Transverse colon (tissue), 4 donors: ENCODE measurements around the gene TMPRSS11E. TPM values are rescaled to one million over a fixed set of nuclear protein-coding genes. Genes with fewer than 3 reads are reported as not detected.

Source experiments
- DNase-seq: peaks from one replicate; pipeline ENCODE4 v3.0.0-alpha.2; 2019
- H3K27ac ChIP-seq, 4 donors: fragments of 200-600 bp; sonication (generic); 2 replicates each; pipeline ENCODE4 v1.5.1; 2016 to 2018; ENCODE audit warnings: inconsistent platforms in 4 of 4
- H3K27me3 ChIP-seq: fragments of 200-600 bp; sonication (generic); 2 replicates; pipeline ENCODE4 v1.5.1; 2017; ENCODE audit warnings: inconsistent platforms
- H3K36me3 ChIP-seq, 4 donors: fragments of 200-600 bp; sonication (generic); 2 replicates each; pipeline ENCODE4 v1.5.1; 2017 to 2019; ENCODE audit warnings: inconsistent platforms in 4 of 4
- H3K4me1 ChIP-seq, 4 donors: fragments of 200-600 bp; sonication (generic); 2 replicates each; pipeline ENCODE4 v1.5.1; 2017 to 2020; ENCODE audit warnings: inconsistent platforms in 4 of 4
- H3K4me3 ChIP-seq, 4 donors: fragments of 200-600 bp; sonication (generic); 1 replicate in 1 of 4; 2 replicates in 3 of 4; pipeline versions ENCODE4 v1.5.1 to v1.6.1; 2017 to 2019; ENCODE audit warnings: inconsistent platforms in 4 of 4
- H3K9me3 ChIP-seq, 2 donors: fragments of 200-600 bp; sonication (generic); 2 replicates each; pipeline ENCODE4 v1.5.1; 2017 to 2019; ENCODE audit warnings: inconsistent platforms in 2 of 2
- CTCF ChIP-seq, 5 experiments: fragments of 200-600 bp in 3 of 5; fragments of 450-650 bp in 2 of 5; sonication (generic) in 3 of 5; IDR thresholded peaks; 1 replicate in 2 of 5; 2 replicates in 3 of 5; pipeline ENCODE4 v1.5.1; 2016 to 2017; ENCODE audit warnings: antibody characterized with exemption in 5 of 5, inconsistent platforms in 3 of 5, mild to moderate bottlenecking in 2 of 5, moderate library complexity in 1 of 5
- EP300 ChIP-seq: sonication (generic); formaldehyde crosslinking; IDR thresholded peaks from one replicate; pipeline ENCODE4 v1.6.1; 2017; ENCODE audit warnings: antibody characterized with exemption, low read depth
- POLR2A ChIP-seq: fragments of 450-650 bp; IDR thresholded peaks from one replicate; pipeline ENCODE4 v1.6.1; 2016; ENCODE audit warnings: antibody characterized with exemption, mild to moderate bottlenecking, moderate library complexity
- POLR2AphosphoS5 ChIP-seq, 3 donors: sonication (generic); formaldehyde crosslinking; IDR thresholded peaks; one replicate each; pipeline ENCODE4 v1.6.1; 2016; ENCODE audit warnings: antibody characterized with exemption in 3 of 3
- WGBS, 2 donors: methylation state at CpG; one replicate each; pipeline ENCODE4 v1.1.5; 2018; ENCODE audit warnings: low coverage in 1 of 2; 5-methylcytosine and 5-hydroxymethylcytosine counted together
- in situ Hi-C, 4 donors: fragments of 200-750 bp; cut with MboI; loops; one replicate each; pipeline versions ENCODE4 v1.15.0 to v1.15.1; 2017; ENCODE audit warnings: low sequenced_read_pairs in 3 of 4, low pct_ligation_motif_present in 1 of 4, low pct_unique_long_range_greater_than_20kb in 1 of 4
- intact Hi-C: fragments of 100-400 bp; cut with DNase I; formaldehyde crosslinking; loops from one replicate; pipeline ENCODE4 v1.15.1; 2023; ENCODE audit warnings: low total_unique reads
- total RNA-seq, 4 donors: library from RNA; depleted of rRNA; stranded (reverse); fragments of >200 nt; gene quantifications; one replicate each; pipeline ENCODE4 v1.1.0, GENCODE V29; 2016

Gene TMPRSS11E
- total RNA-seq, 4 donors from 2014 or later = not detected

DNA sequence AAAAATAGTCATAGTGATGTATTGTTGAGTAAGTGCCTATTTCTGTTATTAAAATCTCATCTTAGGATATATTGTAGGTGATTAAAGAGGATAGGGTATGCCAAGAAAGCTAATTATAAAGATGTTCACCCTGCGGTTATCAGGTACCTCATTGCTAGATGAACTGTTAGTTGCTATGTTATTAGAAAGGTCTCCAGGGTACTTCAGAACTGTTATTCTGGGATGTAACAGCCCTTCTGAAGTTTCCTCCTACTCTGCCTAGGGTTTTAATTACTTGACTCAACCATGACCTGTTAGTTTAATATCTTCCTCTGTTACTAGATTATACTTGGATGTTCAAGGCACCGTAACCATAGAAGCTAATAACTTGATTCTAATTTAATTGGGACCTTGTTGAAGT lies 15.4 kb downstream of the TMPRSS11E start:
- intact Hi-C loops (no loop called here), in situ Hi-C loops (no loop called here)
- TF ChIP-seq POLR2AphosphoS5 (IDR thresholded peaks at IDR 0.05) (no peak), CTCF (IDR thresholded peaks at IDR 0.05) (no peak), EP300 (no peak)
- no peak for DNase-seq
- Histone ChIP-seq H3K27ac (no peak overlapping the region), H3K27me3 (no peaks in the 10 kb centered on the region), H3K9me3 (no peaks in the 10 kb centered on the region), H3K4me3 (no peak overlapping the region), H3K36me3 (no peaks in the 10 kb centered on the region), H3K4me1 (peaks cover 0 to 4% (median 0%) of the 10 kb centered on the region in 4 donors)
- 83 to 85% methylated on average over 2 of the region's 2 CpGs for WGBS, 2 donors

- Histone ChIP-seq H3K4me3 (no peak overlapping the region), H3K4me1 (peaks cover 0 to 4% (median 0%) of the 10 kb centered on the region in 4 donors), H3K9me3 (no peaks in the 10 kb centered on the region), H3K36me3 (no peaks in the 10 kb centered on the region), H3K27me3 (no peaks in the 10 kb centered on the region), H3K27ac (no peak overlapping the region)
- intact Hi-C loops (no loop called here), in situ Hi-C loops (no loop called here)
- no peak for DNase-seq
- WGBS, 2 donors = 0 to 32% methylated on average over 1 to 2 of the region's 2 CpGs
- TF ChIP-seq POLR2AphosphoS5 (IDR thresholded peaks at IDR 0.05) (no peak), POLR2A (no peak)
Measured at GRCh38 chr4:68463796-68464195, 16.5 kb downstream of the TMPRSS11E start.

GRCh38 chr4:68465058-68465457 lies 17.8 kb downstream of the TMPRSS11E start:
- H3K27ac ChIP-seq = no peak overlapping the region
- WGBS, 2 donors = 67 to 79% methylated on average over 1 of the region's 1 CpG
- H3K27me3 ChIP-seq = no peaks in the 10 kb centered on the region
- in situ Hi-C loops (no loop called here), intact Hi-C loops (no loop called here)
- H3K9me3 ChIP-seq = no peaks in the 10 kb centered on the region
- H3K4me1 ChIP-seq = peaks cover 0 to 4% (median 0%) of the 10 kb centered on the region in 4 donors
- TF ChIP-seq POLR2A (no peak), EP300 (no peak), CTCF (IDR thresholded peaks at IDR 0.05) (no peak), POLR2AphosphoS5 (IDR thresholded peaks at IDR 0.05) (no peak)
- no peak overlapping the region for H3K4me3 ChIP-seq
- H3K36me3 ChIP-seq = no peaks in the 10 kb centered on the region
- DNase-seq = no peak

DNA sequence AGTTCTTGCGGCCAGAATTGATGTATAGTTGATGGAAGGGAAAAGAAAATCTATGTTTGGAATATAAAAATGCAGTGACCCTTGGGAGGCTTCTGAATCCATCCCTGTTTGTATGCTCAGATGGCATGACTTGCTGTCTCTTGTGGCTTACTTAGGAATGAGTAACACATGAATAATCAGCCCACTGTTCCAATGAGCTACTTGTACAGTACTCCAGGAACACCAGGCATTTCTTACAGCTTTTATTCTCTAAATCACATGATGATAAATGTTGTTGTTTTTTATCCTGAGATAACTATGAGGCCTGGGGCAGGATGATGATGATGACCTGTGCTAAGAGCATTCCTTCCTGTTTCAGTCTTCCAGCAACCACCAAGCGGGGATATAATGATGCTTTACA lies 18.9 kb downstream of the TMPRSS11E start:
- no peak for DNase-seq
- no peak overlapping the region for H3K4me3 ChIP-seq
- no peak overlapping the region for H3K27ac ChIP-seq
- intact Hi-C loops (no loop called here), in situ Hi-C loops (no loop called here)
- WGBS, 2 donors = 89 to 92% methylated on average over 2 of the region's 2 CpGs
- TF ChIP-seq POLR2A (no peak), CTCF (IDR thresholded peaks at IDR 0.05) (no peak), EP300 (no peak), POLR2AphosphoS5 (IDR thresholded peaks at IDR 0.05) (no peak)
- no peaks in the 10 kb centered on the region for H3K9me3 ChIP-seq
- H3K4me1 ChIP-seq = peaks cover 0 to 4% (median 0%) of the 10 kb centered on the region in 4 donors
- H3K27me3 ChIP-seq = no peaks in the 10 kb centered on the region
- no peaks in the 10 kb centered on the region for H3K36me3 ChIP-seq

GRCh38 chr4:68466751-68467150 lies 19.5 kb downstream of the TMPRSS11E start:
- 77% methylated on average over 3 of the region's 3 CpGs for WGBS, 2 donors
- H3K27ac ChIP-seq = no peak overlapping the region
- no peak overlapping the region for H3K4me3 ChIP-seq
- in situ Hi-C loops (no loop called here), intact Hi-C loops (no loop called here)
- no peaks in the 10 kb centered on the region for H3K36me3 ChIP-seq
- H3K9me3 ChIP-seq = no peaks in the 10 kb centered on the region
- peaks cover 0 to 4% (median 0%) of the 10 kb centered on the region in 4 donors for H3K4me1 ChIP-seq
- TF ChIP-seq POLR2A (no peak), POLR2AphosphoS5 (IDR thresholded peaks at IDR 0.05) (no peak), CTCF (IDR thresholded peaks at IDR 0.05) (no peak), EP300 (no peak)
- H3K27me3 ChIP-seq = no peaks in the 10 kb centered on the region
- DNase-seq = no peak
